A673 (cell line): ENCODE data around the gene NTN1. TPM values are rescaled to one million over a fixed set of nuclear protein-coding genes. Genes with fewer than 3 reads are reported as not detected.

ENCODE experiments used
- BruUV-seq: library from RNA; stranded (reverse); fragments of 400-500 nt; replicated peaks from 2 replicates; lab custom pipeline; 2021; lab: Mats Ljungman, UMichigan
- CTCF ChIA-PET: fragments of 300-600 bp; sonication (Branson Sonifier 250); formaldehyde crosslinking; loops from one replicate; lab custom pipeline; 2022; ENCODE audit warnings: antibody characterized with exemption; lab: Charles Lee
- POLR2A ChIA-PET: fragments of 300-600 bp; sonication (Branson Sonifier 250); formaldehyde crosslinking; loops from one replicate; lab custom pipeline; 2022; ENCODE audit warnings: antibody characterized with exemption; ENCODE audit not compliant: low non-redundant PET; lab: Charles Lee
- DNase-seq: peaks from one replicate; pipeline ENCODE4 v3.0.0-alpha.2; 2015; ENCODE audit warnings: low spot score
- H3K27ac ChIP-seq: fragments of 200-600 bp; sonication (generic); 2 replicates; pipeline ENCODE4 v1.5.1; 2016; ENCODE audit warnings: mixed run types, low read depth, mild to moderate bottlenecking, mixed read lengths, antibody characterized with exemption, low read length; ENCODE audit not compliant: poor library complexity, severe bottlenecking
- H3K27me3 ChIP-seq: fragments of 200-600 bp; sonication (generic); replicated peaks from 2 replicates; pipeline ENCODE4 v1.6.1; 2017; ENCODE audit warnings: mixed run types, low read depth, mild to moderate bottlenecking, mixed read lengths, antibody characterized with exemption, low read length; ENCODE audit not compliant: insufficient read depth, poor library complexity
- H3K36me3 ChIP-seq: fragments of 200-600 bp; sonication (generic); 2 replicates; pipeline ENCODE4 v1.6.1; 2016; ENCODE audit warnings: mixed run types, mild to moderate bottlenecking, mixed read lengths, antibody characterized with exemption, low read length; ENCODE audit not compliant: insufficient read depth, poor library complexity, severe bottlenecking
- H3K4me1 ChIP-seq: fragments of 200-600 bp; sonication (generic); 2 replicates; pipeline ENCODE4 v1.6.1; 2017; ENCODE audit warnings: mixed run types, mild to moderate bottlenecking, mixed read lengths, antibody characterized with exemption, low read length; ENCODE audit not compliant: insufficient read depth, poor library complexity, severe bottlenecking
- H3K4me3 ChIP-seq: fragments of 200-600 bp; sonication (generic); 2 replicates; pipeline ENCODE4 v1.5.1; 2016; ENCODE audit warnings: low read depth, mixed run types, mild to moderate bottlenecking, mixed read lengths, low read length; ENCODE audit not compliant: poor library complexity, severe bottlenecking
- H3K9me3 ChIP-seq: fragments of 200-600 bp; sonication (generic); 2 replicates; pipeline ENCODE4 v1.6.1; 2016; ENCODE audit warnings: mixed run types, low read depth, mild to moderate bottlenecking, mixed read lengths, antibody characterized with exemption, low read length; ENCODE audit not compliant: poor library complexity, severe bottlenecking
- CTCF ChIP-seq: fragments of 300-800, 200-600 bp; sonication (generic); conservative IDR thresholded peaks from 2 replicates; pipeline ENCODE4 v1.5.1; 2017; ENCODE audit warnings: low read depth, mild to moderate bottlenecking, antibody characterized with exemption, low read length, moderate library complexity, mixed read lengths
- EZH2 ChIP-seq: fragments of 200-600 bp; sonication (generic); IDR thresholded peaks from 2 replicates; pipeline ENCODE4 v1.6.1; 2017; ENCODE audit warnings: borderline replicate concordance, low read depth, mild to moderate bottlenecking, mixed read lengths, antibody characterized with exemption, low read length; ENCODE audit not compliant: poor library complexity, severe bottlenecking
- intact Hi-C: fragments of 100-400 bp; cut with micrococcal nuclease; formaldehyde crosslinking; loops from one replicate; pipeline ENCODE4 v1.10.0; 2022; ENCODE audit not compliant: unreplicated experiment
- total RNA-seq: library from RNA; stranded (reverse); gene quantifications from 2 replicates; pipeline ENCODE4 v1.2.3, GENCODE V29; 2021

NTN1 gene
- total RNA-seq, 1 experiment from 2014 or later: 4.3 TPM

- intact Hi-C loops: no loop called here
- Histone ChIP-seq H3K9me3 (no peaks in the 10 kb centered on the region), H3K4me3 (no peak overlapping the region), H3K27me3 (no peaks in the 10 kb centered on the region), H3K4me1 (peaks cover 7% of the 10 kb centered on the region), H3K36me3 (no peaks in the 10 kb centered on the region), H3K27ac (no peak overlapping the region)
- DNase-seq: peak; percentile 46
- no TSS peak for BruUV-seq
- ChIA-PET POLR2A (no interaction called here), CTCF (interaction anchor here (0.5 to 0.6 kb wide), 2 partner anchors 56 to 357 kb away, joined by 3 to 4 read pairs; no protein-coding TSS in a partner anchor)
- TF ChIP-seq CTCF (peak; percentile 76), EZH2 (no peak)
These were observed 270.7 kb downstream of the NTN1 start for GRCh38 chr17:9291912-9292560.

- Histone ChIP-seq H3K36me3 (no peaks in the 10 kb centered on the region), H3K27ac (no peak overlapping the region), H3K27me3 (no peaks in the 10 kb centered on the region), H3K4me1 (peaks cover 7% of the 10 kb centered on the region), H3K9me3 (no peaks in the 10 kb centered on the region), H3K4me3 (no peak overlapping the region)
- CTCF ChIA-PET: interaction anchor here (0.5 kb wide), 1 partner anchor 57 kb away, joined by 4 read pairs; no protein-coding TSS in a partner anchor
- POLR2A ChIA-PET: no interaction called here
- no TSS peak for BruUV-seq
- no peak for DNase-seq
- TF ChIP-seq EZH2: no peak
- no peak for TF ChIP-seq CTCF
- intact Hi-C loops: no loop called here
These were observed 271.2 kb downstream of the NTN1 start for GRCh38 chr17:9292561-9292941.

Other genes starting within 250 kb of the NTN1 start
- gene MFSD6L, start 222.1 kb upstream of the NTN1 start, total RNA-seq: not detected in 2 replicates
- 0.13 TPM in 1 of 2 replicates, not detected in the other for gene PIK3R6, start 153.8 kb upstream of the NTN1 start, total RNA-seq
- 0.09 and 0.24 TPM in 2 replicates for gene PIK3R5, start 55.8 kb upstream of the NTN1 start, total RNA-seq